Panc1 (cell line): Measurements from ENCODE around the gene MEGF11. TPM values are rescaled to one million over a fixed set of nuclear protein-coding genes. Genes with fewer than 3 reads are reported as not detected.

Source experiments
- ATAC-seq: fragments of 200-7000 bp; cut with Tn5 transposase; 2 replicates; pipeline ENCODE4 v1.9.1; 2020; ENCODE audit warnings: mild to moderate bottlenecking, moderate library complexity
- BruUV-seq: library from RNA; stranded (reverse); fragments of 400-500 nt; replicated peaks from 2 replicates; lab custom pipeline; 2021; lab: Mats Ljungman, UMichigan
- CTCF ChIA-PET: fragments of 300-600 bp; sonication (Branson Sonifier 250); formaldehyde crosslinking; loops from one replicate; lab custom pipeline; 2022; ENCODE audit warnings: antibody characterized with exemption; lab: Charles Lee
- POLR2A ChIA-PET: fragments of 300-600 bp; sonication (Branson Sonifier 250); formaldehyde crosslinking; loops from one replicate; lab custom pipeline; 2022; ENCODE audit warnings: antibody characterized with exemption; lab: Charles Lee
- DNase-seq: peaks from one replicate; pipeline ENCODE4 v3.0.0-alpha.2; 2010; ENCODE audit warnings: low read depth, low spot score
- H3K27ac ChIP-seq: 2 replicates; pipeline ENCODE4 v1.5.1; 2011; ENCODE audit warnings: mild to moderate bottlenecking, low read length, inconsistent platforms
- H3K27me3 ChIP-seq: fragments of 200-500 bp; sonication (Bioruptor generic); 2 replicates; pipeline ENCODE4 v1.6.0; 2014; ENCODE audit warnings: low read length, inconsistent platforms; ENCODE audit not compliant: control insufficient read depth, insufficient read depth
- H3K36me3 ChIP-seq: fragments of 200-500 bp; sonication (Bioruptor generic); 2 replicates; pipeline ENCODE4 v1.5.1; 2014; ENCODE audit warnings: inconsistent platforms, mild to moderate bottlenecking, low read length, moderate library complexity; ENCODE audit not compliant: control insufficient read depth, insufficient read depth
- H3K4me1 ChIP-seq: 2 replicates; pipeline ENCODE4 v1.5.1; 2011; ENCODE audit warnings: inconsistent platforms, mild to moderate bottlenecking, low read length, moderate library complexity; ENCODE audit not compliant: control insufficient read depth, insufficient read depth
- H3K4me3 ChIP-seq, 2 experiments: 2 replicates each; pipeline ENCODE4 v1.5.1; 2011 to 2012; ENCODE audit warnings: low read depth in 2 of 2, low read length in 2 of 2, mild to moderate bottlenecking in 2 of 2, inconsistent platforms in 1 of 2, moderate library complexity in 1 of 2
- H3K9me3 ChIP-seq: fragments of 200-500 bp; sonication (Bioruptor generic); 2 replicates; pipeline ENCODE4 v1.5.1; 2014; ENCODE audit warnings: low read depth, mild to moderate bottlenecking, inconsistent platforms, low read length, moderate library complexity; ENCODE audit not compliant: control insufficient read depth, insufficient read depth
- POLR2AphosphoS5 ChIP-seq: IDR thresholded peaks from 2 replicates; pipeline ENCODE4 v1.6.1; 2012; ENCODE audit warnings: mild to moderate bottlenecking, low read depth, low read length, moderate library complexity
- SIN3A ChIP-seq: IDR thresholded peaks from 2 replicates; pipeline ENCODE4 v1.6.1; 2012; ENCODE audit warnings: low read depth, mild to moderate bottlenecking, low read length, moderate library complexity, borderline replicate concordance; ENCODE audit not compliant: insufficient read depth
- TCF7L2 ChIP-seq: IDR thresholded peaks from 2 replicates; pipeline ENCODE4 v1.6.1; 2011; ENCODE audit warnings: mild to moderate bottlenecking, low read depth, low read length, inconsistent platforms
- in situ Hi-C: cut with HindIII; loops from 2 replicates; pipeline ENCODE4 v1.10.0; 2016; ENCODE audit warnings: low sequenced_read_pairs, low pct_unique_long_range_greater_than_20kb
- intact Hi-C: fragments of 100-400 bp; cut with micrococcal nuclease; formaldehyde crosslinking; loops from one replicate; pipeline ENCODE4 v1.10.0; 2022; ENCODE audit not compliant: unreplicated experiment
- total RNA-seq: library from RNA; stranded (reverse); gene quantifications from one replicate; pipeline ENCODE4 v1.2.1, GENCODE V29; 2021; ENCODE audit not compliant: unreplicated experiment
- TF ChIP-seq, protein P1 (sequence below), 2 experiments: IDR thresholded peaks; 2 replicates each; pipeline ENCODE4 v1.6.1; 2011 to 2012; ENCODE audit warnings: low read depth in 2 of 2, control low read depth in 1 of 2, low read length in 1 of 2, mild to moderate bottlenecking in 1 of 2, moderate library complexity in 1 of 2; ENCODE audit not compliant: insufficient read depth in 1 of 2
- TF ChIP-seq, protein P2 (sequence below): fragments of 450-650 bp; IDR thresholded peaks from 2 replicates; pipeline ENCODE4 v1.5.1; 2017; ENCODE audit warnings: mild to moderate bottlenecking

MEGF11 gene
- total RNA-seq, 1 experiment from 2014 or later = 0.95 TPM

DNA sequence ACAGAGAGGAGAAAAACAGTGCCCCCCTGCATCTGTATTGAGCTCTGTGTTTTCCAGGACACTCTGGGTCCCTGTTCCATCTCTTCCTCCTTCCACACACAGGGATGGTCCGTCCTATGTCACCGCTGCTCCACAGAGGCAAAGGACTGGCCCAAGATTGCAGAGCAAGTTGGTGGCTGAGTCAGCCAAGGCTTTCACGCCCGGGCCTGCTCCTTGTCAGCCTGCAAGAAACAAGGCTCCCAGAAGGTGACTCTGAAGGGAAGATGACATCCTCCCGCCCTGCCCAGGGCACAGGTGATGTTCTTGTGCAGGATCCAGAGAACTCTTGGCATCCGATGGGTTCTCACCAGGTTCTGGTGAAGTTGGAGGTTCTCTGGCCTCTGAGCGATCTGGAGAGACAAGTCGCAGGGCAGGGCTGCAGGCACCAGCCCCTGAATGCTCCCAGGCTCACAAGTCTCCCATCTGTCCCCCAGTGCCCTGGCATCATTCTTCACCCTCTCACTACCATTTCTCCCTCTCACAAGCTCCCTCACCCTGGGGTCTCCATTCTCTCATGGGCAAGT is 138.6 kb downstream of the MEGF11 start:
- POLR2A ChIA-PET = no interaction called here
- H3K36me3 ChIP-seq = no peaks in the 10 kb centered on the region; the same call in 1 of the 2 replicates
- in situ Hi-C loops = no loop called here
- TF ChIP-seq POLR2AphosphoS5 (no peak), SIN3A (no peak), TCF7L2 (no peak)
- TF ChIP-seq, protein P1, sequence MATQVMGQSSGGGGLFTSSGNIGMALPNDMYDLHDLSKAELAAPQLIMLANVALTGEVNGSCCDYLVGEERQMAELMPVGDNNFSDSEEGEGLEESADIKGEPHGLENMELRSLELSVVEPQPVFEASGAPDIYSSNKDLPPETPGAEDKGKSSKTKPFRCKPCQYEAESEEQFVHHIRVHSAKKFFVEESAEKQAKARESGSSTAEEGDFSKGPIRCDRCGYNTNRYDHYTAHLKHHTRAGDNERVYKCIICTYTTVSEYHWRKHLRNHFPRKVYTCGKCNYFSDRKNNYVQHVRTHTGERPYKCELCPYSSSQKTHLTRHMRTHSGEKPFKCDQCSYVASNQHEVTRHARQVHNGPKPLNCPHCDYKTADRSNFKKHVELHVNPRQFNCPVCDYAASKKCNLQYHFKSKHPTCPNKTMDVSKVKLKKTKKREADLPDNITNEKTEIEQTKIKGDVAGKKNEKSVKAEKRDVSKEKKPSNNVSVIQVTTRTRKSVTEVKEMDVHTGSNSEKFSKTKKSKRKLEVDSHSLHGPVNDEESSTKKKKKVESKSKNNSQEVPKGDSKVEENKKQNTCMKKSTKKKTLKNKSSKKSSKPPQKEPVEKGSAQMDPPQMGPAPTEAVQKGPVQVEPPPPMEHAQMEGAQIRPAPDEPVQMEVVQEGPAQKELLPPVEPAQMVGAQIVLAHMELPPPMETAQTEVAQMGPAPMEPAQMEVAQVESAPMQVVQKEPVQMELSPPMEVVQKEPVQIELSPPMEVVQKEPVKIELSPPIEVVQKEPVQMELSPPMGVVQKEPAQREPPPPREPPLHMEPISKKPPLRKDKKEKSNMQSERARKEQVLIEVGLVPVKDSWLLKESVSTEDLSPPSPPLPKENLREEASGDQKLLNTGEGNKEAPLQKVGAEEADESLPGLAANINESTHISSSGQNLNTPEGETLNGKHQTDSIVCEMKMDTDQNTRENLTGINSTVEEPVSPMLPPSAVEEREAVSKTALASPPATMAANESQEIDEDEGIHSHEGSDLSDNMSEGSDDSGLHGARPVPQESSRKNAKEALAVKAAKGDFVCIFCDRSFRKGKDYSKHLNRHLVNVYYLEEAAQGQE (IDR thresholded peaks at IDR 0.05; ENCODE audit: insufficient read depth in 1 of 2, low read depth in 2 of 2, low read length in 1 of 2) = no peak
- TF ChIP-seq, protein P2, sequence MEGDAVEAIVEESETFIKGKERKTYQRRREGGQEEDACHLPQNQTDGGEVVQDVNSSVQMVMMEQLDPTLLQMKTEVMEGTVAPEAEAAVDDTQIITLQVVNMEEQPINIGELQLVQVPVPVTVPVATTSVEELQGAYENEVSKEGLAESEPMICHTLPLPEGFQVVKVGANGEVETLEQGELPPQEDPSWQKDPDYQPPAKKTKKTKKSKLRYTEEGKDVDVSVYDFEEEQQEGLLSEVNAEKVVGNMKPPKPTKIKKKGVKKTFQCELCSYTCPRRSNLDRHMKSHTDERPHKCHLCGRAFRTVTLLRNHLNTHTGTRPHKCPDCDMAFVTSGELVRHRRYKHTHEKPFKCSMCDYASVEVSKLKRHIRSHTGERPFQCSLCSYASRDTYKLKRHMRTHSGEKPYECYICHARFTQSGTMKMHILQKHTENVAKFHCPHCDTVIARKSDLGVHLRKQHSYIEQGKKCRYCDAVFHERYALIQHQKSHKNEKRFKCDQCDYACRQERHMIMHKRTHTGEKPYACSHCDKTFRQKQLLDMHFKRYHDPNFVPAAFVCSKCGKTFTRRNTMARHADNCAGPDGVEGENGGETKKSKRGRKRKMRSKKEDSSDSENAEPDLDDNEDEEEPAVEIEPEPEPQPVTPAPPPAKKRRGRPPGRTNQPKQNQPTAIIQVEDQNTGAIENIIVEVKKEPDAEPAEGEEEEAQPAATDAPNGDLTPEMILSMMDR = no peak
- ATAC-seq = 0 out of 2 replicates have a peak, but pooled peaks have one; percentile 28
- intact Hi-C loops = no loop called here
- H3K4me1 ChIP-seq = no peaks in the 10 kb centered on the region
- H3K4me3 ChIP-seq = no peak overlapping the region
- peaks cover 18% of the 10 kb centered on the region for H3K27me3 ChIP-seq
- CTCF ChIA-PET = no interaction called here
- no peak for DNase-seq
- no peaks in the 10 kb centered on the region for H3K9me3 ChIP-seq
- no TSS peak for BruUV-seq
- H3K27ac ChIP-seq = no peak overlapping the region

DNA sequence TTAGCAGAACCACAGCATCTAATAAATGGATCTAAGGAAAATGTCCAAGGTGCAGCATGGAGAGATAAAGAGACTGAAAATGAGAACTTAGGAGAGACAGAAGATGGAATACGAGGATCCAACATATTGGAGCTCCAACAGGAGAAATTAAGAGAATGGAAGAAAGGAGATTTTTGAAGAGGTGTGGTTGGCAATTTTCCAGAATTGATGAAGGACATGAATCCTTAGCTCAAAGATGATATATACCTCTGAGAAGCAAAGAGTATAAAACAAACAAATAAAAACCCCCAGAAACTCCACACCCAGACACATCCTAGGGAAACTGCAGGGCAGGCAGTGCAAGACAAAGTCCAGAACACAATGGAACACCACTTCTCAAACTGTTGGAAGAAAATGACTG is 141.2 kb downstream of the MEGF11 start:
- POLR2A ChIA-PET = no interaction called here
- CTCF ChIA-PET = no interaction called here

More for the DNA sequence above, 141.2 kb downstream of the MEGF11 start:
- intact Hi-C loops (no loop called here), in situ Hi-C loops (no loop called here)
- Histone ChIP-seq H3K9me3 (no peaks in the 10 kb centered on the region), H3K27me3 (peaks cover 20% of the 10 kb centered on the region), H3K4me3 (no peak overlapping the region), H3K36me3 (no peaks in the 10 kb centered on the region; the same call in 1 of the 2 replicates), H3K27ac (no peak overlapping the region), H3K4me1 (no peaks in the 10 kb centered on the region)
- ATAC-seq = no peak
- no peak for DNase-seq
- BruUV-seq = no TSS peak
- TF ChIP-seq, protein P1 (IDR thresholded peaks at IDR 0.05; ENCODE audit: insufficient read depth in 1 of 2, low read depth in 2 of 2, low read length in 1 of 2) = no peak
- no peak for TF ChIP-seq SIN3A
- no peak for TF ChIP-seq TCF7L2
